Measurements from ENCODE around the gene GNG14. TPM values are rescaled to one million over a fixed set of nuclear protein-coding genes. Genes with fewer than 3 reads are reported as not detected.

Gene GNG14
- total and polyA plus RNA-seq, 10 of the 15 experiments (the other 5 are each of a cell fraction or from before 2014, with no cell fraction given): not detected

DNA sequence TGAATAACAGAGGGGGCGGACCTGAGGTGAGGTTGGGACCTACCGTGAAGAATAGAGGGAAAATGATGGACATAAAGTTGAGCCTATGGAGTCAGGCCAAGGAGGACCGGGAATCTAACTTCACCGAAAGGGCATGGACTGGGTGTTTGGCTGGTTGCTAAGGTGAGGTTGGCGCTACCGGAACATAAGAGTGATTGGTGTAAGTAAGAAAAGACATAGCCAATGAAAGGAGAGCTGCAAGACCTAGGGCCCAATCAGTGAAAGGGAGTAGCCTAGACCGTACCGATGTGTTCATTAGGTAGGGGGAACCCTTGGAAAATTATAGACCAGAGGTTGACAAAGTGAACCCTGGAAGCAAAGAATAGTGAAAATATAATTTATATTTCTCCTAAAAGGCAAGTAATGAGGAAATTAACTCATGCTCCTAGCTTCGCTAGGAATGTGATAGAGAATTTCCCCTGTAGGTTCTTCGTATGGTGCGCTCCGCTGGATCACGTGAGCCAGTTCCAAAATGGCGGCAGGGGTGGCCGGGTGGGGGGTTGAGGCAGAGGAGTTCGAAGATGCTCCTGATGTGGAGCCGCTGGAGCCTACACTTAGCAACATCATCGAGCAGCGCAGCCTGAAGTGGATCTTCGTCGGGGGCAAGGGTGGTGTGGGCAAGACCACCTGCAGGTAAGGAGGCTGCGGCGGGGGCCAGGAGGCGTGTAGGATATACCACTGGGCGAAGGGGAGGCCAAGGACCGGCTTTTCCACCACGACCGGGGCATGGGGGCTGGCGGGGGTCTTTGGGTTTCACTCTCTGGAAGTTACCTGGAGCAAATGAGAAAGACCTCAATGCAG lies 49.4 kb downstream of the GNG14 start, which contains the start of gene GET3 (continued):
- TF ChIP-seq, protein P1, sequence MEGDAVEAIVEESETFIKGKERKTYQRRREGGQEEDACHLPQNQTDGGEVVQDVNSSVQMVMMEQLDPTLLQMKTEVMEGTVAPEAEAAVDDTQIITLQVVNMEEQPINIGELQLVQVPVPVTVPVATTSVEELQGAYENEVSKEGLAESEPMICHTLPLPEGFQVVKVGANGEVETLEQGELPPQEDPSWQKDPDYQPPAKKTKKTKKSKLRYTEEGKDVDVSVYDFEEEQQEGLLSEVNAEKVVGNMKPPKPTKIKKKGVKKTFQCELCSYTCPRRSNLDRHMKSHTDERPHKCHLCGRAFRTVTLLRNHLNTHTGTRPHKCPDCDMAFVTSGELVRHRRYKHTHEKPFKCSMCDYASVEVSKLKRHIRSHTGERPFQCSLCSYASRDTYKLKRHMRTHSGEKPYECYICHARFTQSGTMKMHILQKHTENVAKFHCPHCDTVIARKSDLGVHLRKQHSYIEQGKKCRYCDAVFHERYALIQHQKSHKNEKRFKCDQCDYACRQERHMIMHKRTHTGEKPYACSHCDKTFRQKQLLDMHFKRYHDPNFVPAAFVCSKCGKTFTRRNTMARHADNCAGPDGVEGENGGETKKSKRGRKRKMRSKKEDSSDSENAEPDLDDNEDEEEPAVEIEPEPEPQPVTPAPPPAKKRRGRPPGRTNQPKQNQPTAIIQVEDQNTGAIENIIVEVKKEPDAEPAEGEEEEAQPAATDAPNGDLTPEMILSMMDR (IDR thresholded peaks at IDR 0.05 in 2 of 3, conservative IDR thresholded peaks at IDR 0.05 in 1 of 3; ENCODE audit: control insufficient read depth in 2 of 3, extremely low read depth in 1 of 3, insufficient read depth in 1 of 3, low read depth in 3 of 3, low read length in 3 of 3): no peak
- TF ChIP-seq, protein P2, sequence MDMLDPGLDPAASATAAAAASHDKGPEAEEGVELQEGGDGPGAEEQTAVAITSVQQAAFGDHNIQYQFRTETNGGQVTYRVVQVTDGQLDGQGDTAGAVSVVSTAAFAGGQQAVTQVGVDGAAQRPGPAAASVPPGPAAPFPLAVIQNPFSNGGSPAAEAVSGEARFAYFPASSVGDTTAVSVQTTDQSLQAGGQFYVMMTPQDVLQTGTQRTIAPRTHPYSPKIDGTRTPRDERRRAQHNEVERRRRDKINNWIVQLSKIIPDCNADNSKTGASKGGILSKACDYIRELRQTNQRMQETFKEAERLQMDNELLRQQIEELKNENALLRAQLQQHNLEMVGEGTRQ (IDR thresholded peaks at IDR 0.05; ENCODE audit: borderline replicate concordance, low read depth, low read length): peak; percentile 87
- TF ChIP-seq, protein P3, sequence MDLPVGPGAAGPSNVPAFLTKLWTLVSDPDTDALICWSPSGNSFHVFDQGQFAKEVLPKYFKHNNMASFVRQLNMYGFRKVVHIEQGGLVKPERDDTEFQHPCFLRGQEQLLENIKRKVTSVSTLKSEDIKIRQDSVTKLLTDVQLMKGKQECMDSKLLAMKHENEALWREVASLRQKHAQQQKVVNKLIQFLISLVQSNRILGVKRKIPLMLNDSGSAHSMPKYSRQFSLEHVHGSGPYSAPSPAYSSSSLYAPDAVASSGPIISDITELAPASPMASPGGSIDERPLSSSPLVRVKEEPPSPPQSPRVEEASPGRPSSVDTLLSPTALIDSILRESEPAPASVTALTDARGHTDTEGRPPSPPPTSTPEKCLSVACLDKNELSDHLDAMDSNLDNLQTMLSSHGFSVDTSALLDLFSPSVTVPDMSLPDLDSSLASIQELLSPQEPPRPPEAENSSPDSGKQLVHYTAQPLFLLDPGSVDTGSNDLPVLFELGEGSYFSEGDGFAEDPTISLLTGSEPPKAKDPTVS (IDR thresholded peaks at IDR 0.05; ENCODE audit: low read depth, low read length): peak; percentile 42; the same call in 1 of the 2 replicates
- TF ChIP-seq, protein P4, sequence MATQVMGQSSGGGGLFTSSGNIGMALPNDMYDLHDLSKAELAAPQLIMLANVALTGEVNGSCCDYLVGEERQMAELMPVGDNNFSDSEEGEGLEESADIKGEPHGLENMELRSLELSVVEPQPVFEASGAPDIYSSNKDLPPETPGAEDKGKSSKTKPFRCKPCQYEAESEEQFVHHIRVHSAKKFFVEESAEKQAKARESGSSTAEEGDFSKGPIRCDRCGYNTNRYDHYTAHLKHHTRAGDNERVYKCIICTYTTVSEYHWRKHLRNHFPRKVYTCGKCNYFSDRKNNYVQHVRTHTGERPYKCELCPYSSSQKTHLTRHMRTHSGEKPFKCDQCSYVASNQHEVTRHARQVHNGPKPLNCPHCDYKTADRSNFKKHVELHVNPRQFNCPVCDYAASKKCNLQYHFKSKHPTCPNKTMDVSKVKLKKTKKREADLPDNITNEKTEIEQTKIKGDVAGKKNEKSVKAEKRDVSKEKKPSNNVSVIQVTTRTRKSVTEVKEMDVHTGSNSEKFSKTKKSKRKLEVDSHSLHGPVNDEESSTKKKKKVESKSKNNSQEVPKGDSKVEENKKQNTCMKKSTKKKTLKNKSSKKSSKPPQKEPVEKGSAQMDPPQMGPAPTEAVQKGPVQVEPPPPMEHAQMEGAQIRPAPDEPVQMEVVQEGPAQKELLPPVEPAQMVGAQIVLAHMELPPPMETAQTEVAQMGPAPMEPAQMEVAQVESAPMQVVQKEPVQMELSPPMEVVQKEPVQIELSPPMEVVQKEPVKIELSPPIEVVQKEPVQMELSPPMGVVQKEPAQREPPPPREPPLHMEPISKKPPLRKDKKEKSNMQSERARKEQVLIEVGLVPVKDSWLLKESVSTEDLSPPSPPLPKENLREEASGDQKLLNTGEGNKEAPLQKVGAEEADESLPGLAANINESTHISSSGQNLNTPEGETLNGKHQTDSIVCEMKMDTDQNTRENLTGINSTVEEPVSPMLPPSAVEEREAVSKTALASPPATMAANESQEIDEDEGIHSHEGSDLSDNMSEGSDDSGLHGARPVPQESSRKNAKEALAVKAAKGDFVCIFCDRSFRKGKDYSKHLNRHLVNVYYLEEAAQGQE (IDR thresholded peaks at IDR 0.05; ENCODE audit: low read depth, low read length): 0 out of 2 replicates have a peak, but pooled peaks have one; percentile 17
- TF ChIP-seq CBFB (IDR thresholded peaks at IDR 0.05; ENCODE audit: low read depth): peak; percentile 82; the same call in 1 of the 2 replicates
- TF ChIP-seq ZNF622 (IDR thresholded peaks at IDR 0.05): no peak
- TF ChIP-seq ZZZ3 (IDR thresholded peaks at IDR 0.05; ENCODE audit: control insufficient read depth, insufficient read length, low read depth): no peak
- peak; percentile 94 for TF ChIP-seq TAF1 (IDR thresholded peaks at IDR 0.05; ENCODE audit: borderline replicate concordance, low read depth, low read length)
- no peak for TF ChIP-seq MEF2A (IDR thresholded peaks at IDR 0.05; ENCODE audit: insufficient read depth, low read depth, low read length)
- no peak for TF ChIP-seq ETV6 (conservative IDR thresholded peaks at IDR 0.05 in 1 of 2, IDR thresholded peaks at IDR 0.05 in 1 of 2; ENCODE audit: borderline replicate concordance in 1 of 2, low read depth in 1 of 2)
- no peak for TF ChIP-seq ZNF217 (IDR thresholded peaks at IDR 0.05)
- no peak for TF ChIP-seq DPF2 (IDR thresholded peaks at IDR 0.05)
- TF ChIP-seq CREM (IDR thresholded peaks at IDR 0.05; ENCODE audit: low read depth): 0 out of 2 replicates have a peak, but pooled peaks have one; percentile 12
- TF ChIP-seq, protein P5, sequence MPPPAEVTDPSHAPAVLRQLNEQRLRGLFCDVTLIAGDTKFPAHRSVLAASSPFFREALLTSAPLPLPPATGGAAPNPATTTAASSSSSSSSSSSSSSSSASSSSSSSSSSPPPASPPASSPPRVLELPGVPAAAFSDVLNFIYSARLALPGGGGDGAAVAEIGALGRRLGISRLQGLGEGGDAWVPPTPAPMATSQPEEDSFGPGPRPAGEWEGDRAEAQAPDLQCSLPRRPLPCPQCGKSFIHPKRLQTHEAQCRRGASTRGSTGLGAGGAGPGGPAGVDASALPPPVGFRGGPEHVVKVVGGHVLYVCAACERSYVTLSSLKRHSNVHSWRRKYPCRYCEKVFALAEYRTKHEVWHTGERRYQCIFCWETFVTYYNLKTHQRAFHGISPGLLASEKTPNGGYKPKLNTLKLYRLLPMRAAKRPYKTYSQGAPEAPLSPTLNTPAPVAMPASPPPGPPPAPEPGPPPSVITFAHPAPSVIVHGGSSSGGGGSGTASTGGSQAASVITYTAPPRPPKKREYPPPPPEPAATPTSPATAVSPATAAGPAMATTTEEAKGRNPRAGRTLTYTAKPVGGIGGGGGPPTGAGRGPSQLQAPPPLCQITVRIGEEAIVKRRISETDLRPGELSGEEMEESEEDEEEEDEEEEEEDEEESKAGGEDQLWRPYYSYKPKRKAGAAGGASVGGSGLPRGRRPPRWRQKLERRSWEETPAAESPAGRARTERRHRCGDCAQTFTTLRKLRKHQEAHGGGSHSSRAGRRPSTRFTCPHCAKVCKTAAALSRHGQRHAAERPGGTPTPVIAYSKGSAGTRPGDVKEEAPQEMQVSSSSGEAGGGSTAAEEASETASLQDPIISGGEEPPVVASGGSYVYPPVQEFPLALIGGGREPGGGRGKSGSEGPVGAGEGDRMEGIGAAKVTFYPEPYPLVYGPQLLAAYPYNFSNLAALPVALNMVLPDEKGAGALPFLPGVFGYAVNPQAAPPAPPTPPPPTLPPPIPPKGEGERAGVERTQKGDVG (CRISPR knock-in tag; IDR thresholded peaks at IDR 0.05): no peak
- TF ChIP-seq RAD21 (IDR thresholded peaks at IDR 0.05; ENCODE audit: insufficient read depth, low read depth, low read length): no peak
- TF ChIP-seq, protein P6, sequence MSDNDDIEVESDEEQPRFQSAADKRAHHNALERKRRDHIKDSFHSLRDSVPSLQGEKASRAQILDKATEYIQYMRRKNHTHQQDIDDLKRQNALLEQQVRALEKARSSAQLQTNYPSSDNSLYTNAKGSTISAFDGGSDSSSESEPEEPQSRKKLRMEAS (IDR thresholded peaks at IDR 0.05; ENCODE audit: low read depth, low read length): no peak
- TF ChIP-seq RUNX3 (IDR thresholded peaks at IDR 0.05; ENCODE audit: low read length): no peak; the same call in 1 of the 2 replicates
